Small intestine (tissue), 7 donors: ENCODE results near the gene DAZAP1. TPM values are rescaled to one million over a fixed set of nuclear protein-coding genes. Genes with fewer than 3 reads are reported as not detected.

ENCODE experiments used
- DNase-seq, 2 donors: peaks; one replicate each; pipeline versions ENCODE4 v3.0.0 to v3.0.0-alpha.2; 2013
- FAIRE-seq: peaks from 2 replicates; lab custom pipeline; 2012; peaks lifted over from hg19 to GRCh38; lab: Jason Lieb, UNC
- H3K27ac ChIP-seq, 3 donors: one replicate each; pipeline ENCODE4 v1.5.1; 2013; ENCODE audit warnings: low read length in 2 of 3, mild to moderate bottlenecking in 2 of 3, control low read depth in 1 of 3, inconsistent platforms in 1 of 3, low read depth in 1 of 3, moderate library complexity in 1 of 3
- H3K27me3 ChIP-seq, 3 donors: one replicate each; pipeline ENCODE4 v1.6.1; 2013; ENCODE audit warnings: low read length in 3 of 3, inconsistent platforms in 1 of 3; ENCODE audit not compliant: control insufficient read depth in 3 of 3, insufficient read depth in 3 of 3
- H3K36me3 ChIP-seq, 3 donors: one replicate each; pipeline ENCODE4 v1.6.1; 2013; ENCODE audit warnings: low read length in 3 of 3, inconsistent platforms in 1 of 3, low read depth in 1 of 3, mild to moderate bottlenecking in 1 of 3, moderate library complexity in 1 of 3; ENCODE audit not compliant: control insufficient read depth in 3 of 3, insufficient read depth in 2 of 3
- H3K4me1 ChIP-seq, 3 donors: one replicate each; pipeline ENCODE4 v1.6.1; 2013; ENCODE audit warnings: low read length in 2 of 3, inconsistent platforms in 1 of 3, low read depth in 1 of 3, mild to moderate bottlenecking in 1 of 3, moderate library complexity in 1 of 3; ENCODE audit not compliant: control insufficient read depth in 3 of 3, insufficient read depth in 2 of 3
- H3K4me3 ChIP-seq, 3 donors: one replicate each; pipeline ENCODE4 v1.5.1; 2013; ENCODE audit warnings: low read length in 3 of 3, control low read depth in 1 of 3, inconsistent platforms in 1 of 3, low read depth in 1 of 3, mild to moderate bottlenecking in 1 of 3, moderate library complexity in 1 of 3
- H3K9me3 ChIP-seq, 2 donors: one replicate each; pipeline ENCODE4 v1.6.1; 2013; ENCODE audit warnings: low read depth in 1 of 2, low read length in 1 of 2; ENCODE audit not compliant: control insufficient read depth in 2 of 2, insufficient read depth in 1 of 2
- WGBS, 3 donors: extraction: QIAGEN DNeasy Blood & Tissue Kit; methylation state at CpG; one replicate each; pipeline ENCODE4 v1.1.7; 2013; 5-methylcytosine and 5-hydroxymethylcytosine counted together
- polyA plus RNA-seq, 4 donors: library from polyadenylated mRNA; stranded (reverse) in 3 of 4; unstranded in 1 of 4; fragments of 200-250 nt in 3 of 4; fragments of 120-200 nt in 1 of 4; gene quantifications; one replicate each; pipeline versions ENCODE4 v1.2.1 to v1.2.3, GENCODE V29; 2013
- donor health status: healthy with polysubstance abuse.
- donor health status: control.
- donor health status: control.
- donor health status: Bipolar disorder and iron deficiency.
- donor health status: healthy.

Gene DAZAP1
- polyA plus RNA-seq, 4 donors = 60.2 to 124 (median 80.5) TPM

DNA sequence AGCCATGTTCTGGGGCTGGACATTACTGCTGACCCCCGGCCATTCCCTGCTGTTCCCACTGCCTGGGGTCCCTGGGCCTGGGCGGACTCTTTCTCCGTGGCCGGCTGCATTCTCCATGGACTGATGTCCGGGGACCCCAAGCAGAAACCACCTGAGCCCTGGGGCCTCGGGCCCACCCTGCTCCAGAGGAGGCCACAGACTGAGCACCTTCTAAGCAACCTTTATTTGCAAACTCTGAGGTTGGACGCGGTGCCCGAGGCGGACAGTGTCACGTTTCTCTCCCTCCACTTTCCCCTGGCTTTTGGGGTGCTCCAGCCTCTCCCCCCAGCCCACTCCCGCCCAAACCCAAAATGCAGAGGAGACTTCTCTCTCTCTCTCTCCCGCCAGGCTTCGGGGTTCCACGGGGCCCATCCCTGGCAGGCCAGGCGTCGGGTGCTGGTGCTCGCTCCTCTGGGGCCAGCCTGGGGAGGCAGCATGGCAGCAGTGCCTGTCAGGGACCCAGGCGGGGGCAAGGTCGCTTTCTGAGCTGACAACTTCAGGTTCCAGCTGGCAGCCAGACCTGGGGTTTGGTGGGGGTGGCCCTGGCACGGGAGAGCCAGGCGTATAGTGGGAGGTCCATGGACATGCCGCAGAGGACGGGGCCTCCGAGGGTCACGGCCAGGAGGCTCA, 74.0 kb downstream of the DAZAP1 start:
- Histone ChIP-seq H3K36me3 (peaks cover 0 to 9% (median under 1%) of the 10 kb centered on the region in 3 donors), H3K4me1 (peaks cover 0 to 4% (median 0%) of the 10 kb centered on the region in 3 donors), H3K27me3 (no peaks in the 10 kb centered on the region), H3K27ac (no peak overlapping the region), H3K4me3 (no peak overlapping the region), H3K9me3 (no peaks in the 10 kb centered on the region)
- DNase-seq = no peak
- FAIRE-seq = no peak
- WGBS, 3 donors = 83 to 86% (median 84%) methylated on average over 24 to 26 of the region's 26 CpGs

DNA sequence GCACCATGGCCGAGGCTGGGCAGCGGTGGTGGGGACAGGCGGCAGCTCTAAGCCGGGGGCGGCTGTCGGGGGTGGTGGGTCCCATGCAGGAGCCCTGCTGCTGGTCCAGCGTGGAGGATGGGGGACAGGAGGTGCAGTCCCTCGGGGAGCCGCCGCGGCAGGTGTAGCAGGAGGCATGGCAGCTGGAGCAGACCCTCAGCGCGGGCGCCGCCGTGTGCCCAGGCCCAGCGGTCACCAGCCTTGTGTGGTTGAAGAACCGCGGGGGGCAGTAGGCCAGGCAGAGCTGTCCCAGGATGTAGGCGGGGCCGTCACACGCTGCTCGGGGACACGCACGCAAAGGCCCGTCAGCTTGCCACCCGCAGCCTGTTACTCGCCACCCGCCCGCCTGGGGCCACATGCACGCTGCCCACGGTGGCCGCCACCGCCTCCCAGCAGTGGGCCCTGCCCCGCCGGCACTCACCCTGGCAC, 74.5 kb downstream of the DAZAP1 start:
- 89 to 94% (median 93%) methylated on average over 27 to 36 of the region's 36 CpGs for WGBS, 3 donors
- Histone ChIP-seq H3K4me3 (no peak overlapping the region), H3K27ac (no peak overlapping the region), H3K4me1 (peaks cover 0 to 4% (median 0%) of the 10 kb centered on the region in 3 donors), H3K9me3 (no peaks in the 10 kb centered on the region), H3K27me3 (no peaks in the 10 kb centered on the region), H3K36me3 (peaks cover 0 to 5% (median 0%) of the 10 kb centered on the region in 3 donors)
- DNase-seq = no peak
- FAIRE-seq = no peak

DNA sequence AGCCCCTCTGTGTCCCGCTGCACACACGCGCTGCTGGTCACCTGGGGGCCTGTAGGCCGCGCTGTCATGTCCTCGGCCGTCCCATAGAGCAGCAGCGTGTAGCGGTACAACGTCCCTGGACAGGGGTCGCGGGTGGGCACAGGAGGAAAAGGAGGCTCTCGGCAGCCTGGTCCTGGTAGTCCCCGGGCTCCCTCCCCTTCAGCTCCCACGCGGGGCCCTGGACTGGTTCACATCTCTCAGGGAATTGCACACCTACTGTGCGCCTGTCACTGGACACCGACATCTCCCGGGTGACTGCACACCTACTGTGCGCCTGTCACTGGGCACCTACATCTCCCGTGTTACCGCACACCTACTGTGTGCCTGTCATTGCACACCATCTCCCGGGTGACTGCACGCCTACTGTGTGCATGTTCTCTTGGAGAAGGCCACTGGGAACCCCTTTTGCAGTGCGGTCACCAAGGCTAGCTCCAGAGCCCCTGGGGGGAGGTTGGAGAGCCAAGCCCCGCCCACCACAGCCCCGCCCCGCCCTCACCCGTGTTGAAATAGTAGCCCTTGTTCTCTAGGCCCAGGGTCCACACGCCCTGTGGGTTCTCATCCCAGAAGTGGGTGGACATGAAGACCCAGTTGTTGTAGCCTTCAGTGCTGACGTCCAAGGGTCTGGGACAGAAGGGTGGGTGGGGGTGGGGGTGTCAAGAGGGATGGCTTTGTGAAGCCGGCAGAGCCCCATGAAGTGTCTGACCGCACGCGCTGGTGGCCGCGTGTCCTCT, 75.2 kb downstream of the DAZAP1 start:
- H3K27ac ChIP-seq = no peak overlapping the region
- H3K36me3 ChIP-seq = no peaks in the 10 kb centered on the region
- 82 to 85% (median 84%) methylated on average over 28 to 37 of the region's 37 CpGs for WGBS, 3 donors
- H3K4me3 ChIP-seq = no peak overlapping the region
- no peak for FAIRE-seq
- H3K4me1 ChIP-seq = peaks cover 0 to 4% (median 0%) of the 10 kb centered on the region in 3 donors
- H3K27me3 ChIP-seq = no peaks in the 10 kb centered on the region
- DNase-seq = no peak
- H3K9me3 ChIP-seq = no peaks in the 10 kb centered on the region

DNA sequence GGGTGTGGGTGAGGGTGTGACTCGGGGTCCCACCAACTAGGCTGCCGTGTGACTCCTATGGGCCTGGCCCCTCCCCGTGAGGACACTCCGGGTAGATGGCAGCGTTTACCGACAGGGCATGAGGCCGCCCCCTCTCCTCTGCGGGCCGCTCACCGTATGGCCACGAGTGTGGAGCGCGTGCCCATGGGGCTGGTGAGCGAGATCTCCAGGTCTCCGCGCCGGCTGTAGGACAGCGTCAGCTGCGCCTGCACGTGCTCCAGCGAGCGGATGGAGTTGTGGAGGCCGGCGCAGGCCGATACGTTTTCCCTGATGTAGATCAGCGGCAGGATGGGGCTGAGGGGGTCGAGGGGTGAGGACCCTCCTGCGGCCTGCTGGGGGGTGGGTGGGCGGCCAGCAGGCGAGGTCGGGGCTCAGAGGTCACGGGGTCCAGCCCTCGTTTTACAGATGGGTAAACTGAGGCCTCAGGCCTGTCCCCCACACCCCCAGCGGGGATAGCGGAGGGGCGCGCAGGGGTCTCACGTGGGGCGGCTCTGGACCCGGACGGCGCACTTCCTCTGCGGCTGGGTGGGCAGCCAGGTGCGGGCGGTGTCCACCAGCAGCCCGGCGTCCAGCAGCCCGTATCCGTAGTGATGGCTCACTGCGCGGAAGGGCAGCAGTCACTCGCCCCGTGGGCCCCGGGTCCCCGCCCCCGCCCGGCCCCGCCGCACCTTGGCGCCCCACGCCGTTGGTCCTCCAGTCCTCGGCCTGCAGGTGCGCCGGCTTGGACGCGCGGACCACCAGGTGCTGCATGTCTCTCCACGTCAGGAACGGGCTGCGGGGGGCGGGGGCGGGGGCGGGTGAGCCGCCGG, 76.0 kb downstream of the DAZAP1 start:
- Histone ChIP-seq H3K4me1 (peaks cover 0 to 4% (median 0%) of the 10 kb centered on the region in 3 donors), H3K27ac (no peak overlapping the region), H3K36me3 (no peaks in the 10 kb centered on the region), H3K4me3 (no peak overlapping the region), H3K9me3 (no peaks in the 10 kb centered on the region), H3K27me3 (no peaks in the 10 kb centered on the region)
- DNase-seq (no peak), FAIRE-seq (no peak)
- WGBS, 3 donors = 93 to 95% (median 94%) methylated on average over 64 to 77 of the region's 77 CpGs

DNA sequence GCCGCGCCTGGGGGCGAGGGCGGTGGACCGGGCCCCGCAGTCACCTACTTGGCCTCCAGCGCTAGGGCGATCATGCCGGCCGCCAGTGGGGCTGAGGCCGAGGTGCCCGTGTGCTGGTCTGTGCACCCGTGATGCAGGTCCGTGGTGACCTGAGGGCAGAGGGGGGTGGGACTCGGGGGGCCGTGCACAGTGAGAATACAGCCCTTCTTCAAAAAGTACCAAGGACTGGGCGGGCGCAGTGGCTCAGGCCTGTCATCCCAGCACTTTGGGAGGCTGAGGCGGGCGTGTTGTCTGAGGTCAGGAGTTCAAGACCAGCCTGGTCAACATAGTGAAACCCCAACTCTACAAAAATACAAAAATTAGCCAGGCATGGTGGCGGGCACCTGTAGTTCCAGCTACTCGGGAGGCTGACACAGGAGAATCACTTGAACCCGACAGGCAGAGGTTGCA, 76.6 kb downstream of the DAZAP1 start:
- FAIRE-seq (no peak), DNase-seq (no peak)
- H3K27me3 ChIP-seq = no peaks in the 10 kb centered on the region
- 91 to 93% (median 93%) methylated on average over 23 of the region's 23 CpGs for WGBS, 3 donors
- H3K9me3 ChIP-seq = no peaks in the 10 kb centered on the region
- no peak overlapping the region for H3K27ac ChIP-seq
- H3K4me3 ChIP-seq = no peak overlapping the region
- no peaks in the 10 kb centered on the region for H3K36me3 ChIP-seq
- H3K4me1 ChIP-seq = peaks cover 0 to 4% (median 0%) of the 10 kb centered on the region in 3 donors

Other genes starting within 250 kb of the DAZAP1 start
- gene SBNO2, start 233.3 kb upstream of the DAZAP1 start, polyA plus RNA-seq = 10 to 100 TPM; 19.7 to 32.1 (median 21.6) TPM
- 10 to 100 TPM; 57.7 to 86.2 (median 66.4) TPM for gene STK11, start 201.8 kb upstream of the DAZAP1 start, polyA plus RNA-seq
- gene CBARP, start 169.6 kb upstream of the DAZAP1 start, polyA plus RNA-seq = under 1 TPM in 2 of 4 donors, not detected in 2; 0.30 to 0.41 TPM
- 100 to 1,000 TPM; 126 to 823 (median 492) TPM for gene ATP5F1D, start 165.8 kb upstream of the DAZAP1 start, polyA plus RNA-seq
- 100 to 1,000 TPM in 1 of 4 donors, 10 to 100 TPM in 3; 28.1 to 106 (median 33.0) TPM for gene MIDN, start 159.0 kb upstream of the DAZAP1 start, polyA plus RNA-seq
- 100 to 1,000 TPM; 250 to 543 (median 373) TPM for gene CIRBP, start 138.3 kb upstream of the DAZAP1 start, polyA plus RNA-seq
- gene FAM174C, start 132.1 kb upstream of the DAZAP1 start, polyA plus RNA-seq = 100 to 1,000 TPM in 1 of 4 donors, 10 to 100 TPM in 3; 40.0 to 118 (median 82.3) TPM
- 10 to 100 TPM; 17.7 to 31.3 (median 27.6) TPM for gene EFNA2, start 121.7 kb upstream of the DAZAP1 start, polyA plus RNA-seq
- 100 to 1,000 TPM in 3 of 4 donors, 10 to 100 TPM in 1; 82.0 to 350 (median 248) TPM for gene NDUFS7, start 23.7 kb upstream of the DAZAP1 start, polyA plus RNA-seq
- 10 to 100 TPM in 1 of 4 donors, 1 to 10 TPM in 3; 1.1 to 25.7 (median 4.3) TPM for gene GAMT, start 6.0 kb upstream of the DAZAP1 start, polyA plus RNA-seq
- gene RPS15, start 30.8 kb downstream of the DAZAP1 start, polyA plus RNA-seq = 1,000 to 10,000 TPM; 1,394 to 3,547 (median 2,919) TPM
- 1 to 10 TPM in 1 of 4 donors, under 1 TPM in 2, not detected in 1; 0.58 to 2.1 (median 0.81) TPM for gene APC2, start 42.5 kb downstream of the DAZAP1 start, polyA plus RNA-seq
- gene C19orf25, start 71.6 kb downstream of the DAZAP1 start, polyA plus RNA-seq = 10 to 100 TPM; 32.0 to 62.1 (median 52.8) TPM
- 10 to 100 TPM in 2 of 4 donors, 1 to 10 TPM in 2; 4.5 to 13.0 (median 8.8) TPM for gene PCSK4, start 82.8 kb downstream of the DAZAP1 start, polyA plus RNA-seq
- gene REEP6, start 83.6 kb downstream of the DAZAP1 start, polyA plus RNA-seq = 100 to 1,000 TPM; 167 to 363 (median 244) TPM
- gene ADAMTSL5, start 105.4 kb downstream of the DAZAP1 start, polyA plus RNA-seq = 10 to 100 TPM in 3 of 4 donors, 1 to 10 TPM in 1; 6.4 to 24.8 (median 18.6) TPM
- gene PLK5, start 116.5 kb downstream of the DAZAP1 start, polyA plus RNA-seq = under 1 TPM in 2 of 4 donors, not detected in 2; 0.15 to 0.25 TPM
- gene MEX3D, start 160.7 kb downstream of the DAZAP1 start, polyA plus RNA-seq = 10 to 100 TPM in 2 of 4 donors, 1 to 10 TPM in 2; 4.1 to 14.8 (median 8.7) TPM
- 100 to 1,000 TPM in 1 of 4 donors, 10 to 100 TPM in 3; 48.3 to 112 (median 69.9) TPM for gene MBD3, start 185.3 kb downstream of the DAZAP1 start, polyA plus RNA-seq
- 100 to 1,000 TPM; 115 to 283 (median 212) TPM for gene UQCR11, start 197.9 kb downstream of the DAZAP1 start, polyA plus RNA-seq
- gene TCF3, start 245.0 kb downstream of the DAZAP1 start, polyA plus RNA-seq = 10 to 100 TPM; 43.2 to 68.9 (median 52.7) TPM